Activated naive CD4-positive, alpha-beta T cell treated with anti-CD3 and anti-CD28 coated beads, Interleukin-2, amount 50 U/mL, for 72 hours (primary cell): ENCODE data around the gene GARIN5A. TPM values are rescaled to one million over a fixed set of nuclear protein-coding genes. Genes with fewer than 3 reads are reported as not detected.
"Not testable (repeated sequence)": the region's sequence is repeated elsewhere in the genome, so short reads cannot be mapped to it uniquely, and the experiment has no call there.

ENCODE experiments used
- ATAC-seq, 2 donors: fragments of 150-1000 bp; cut with Tn5 transposase; 2 replicates each; pipeline ENCODE4 v1.10.0; 2021; ENCODE audit warnings: mild to moderate bottlenecking in 2 of 2, moderate library complexity in 2 of 2
- DNase-seq, 2 donors: peaks; one replicate each; pipeline ENCODE4 v3.0.0; 2021 to 2022; ENCODE audit warnings: low spot score in 2 of 2
- H3K27ac Mint-ChIP-seq, 2 donors: one replicate each; pipeline ENCODE4 v1.8.0; 2022; ENCODE audit warnings: mild to moderate bottlenecking in 2 of 2, mixed read lengths in 2 of 2
- H3K36me3 Mint-ChIP-seq, 2 donors: one replicate each; pipeline ENCODE4 v1.8.0; 2022; ENCODE audit warnings: mixed read lengths in 2 of 2
- H3K9me3 Mint-ChIP-seq, 2 donors: one replicate each; pipeline ENCODE4 v1.8.0; 2022; ENCODE audit warnings: mixed read lengths in 2 of 2
- total RNA-seq, 2 donors: library from RNA; stranded (reverse); gene quantifications; one replicate each; pipeline ENCODE4 v1.2.3, GENCODE V29; 2022

Gene GARIN5A
- total RNA-seq, 2 donors from 2014 or later, result 0.60 to 0.96 TPM

DNA sequence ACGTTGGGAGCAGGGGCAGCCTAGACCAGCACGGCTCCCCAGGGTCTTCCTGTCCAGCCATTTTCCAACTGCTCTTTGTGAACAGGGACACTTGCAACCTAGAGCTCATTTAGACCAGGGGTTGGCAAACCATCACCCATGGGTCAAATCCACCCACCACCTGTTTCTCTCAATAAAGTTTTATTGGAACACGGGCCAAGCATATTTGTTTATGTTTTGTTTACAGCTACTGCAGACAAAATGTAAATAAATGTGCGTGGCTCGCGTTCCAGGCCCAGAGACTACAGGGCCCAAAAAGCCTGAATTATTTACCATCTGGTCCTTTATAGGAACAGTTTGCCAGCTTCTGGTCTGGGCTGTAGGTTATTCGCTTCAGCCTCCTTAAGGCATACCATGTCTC lies 13.7 kb downstream of the GARIN5A start:
- no peaks in the 10 kb centered on the region for H3K36me3 Mint-ChIP-seq
- no peak for ATAC-seq
- H3K27ac Mint-ChIP-seq, result peak overlapping the region in 1 of 2 donors; percentile 12
- no peak for DNase-seq
- no peaks in the 10 kb centered on the region for H3K9me3 Mint-ChIP-seq

DNA sequence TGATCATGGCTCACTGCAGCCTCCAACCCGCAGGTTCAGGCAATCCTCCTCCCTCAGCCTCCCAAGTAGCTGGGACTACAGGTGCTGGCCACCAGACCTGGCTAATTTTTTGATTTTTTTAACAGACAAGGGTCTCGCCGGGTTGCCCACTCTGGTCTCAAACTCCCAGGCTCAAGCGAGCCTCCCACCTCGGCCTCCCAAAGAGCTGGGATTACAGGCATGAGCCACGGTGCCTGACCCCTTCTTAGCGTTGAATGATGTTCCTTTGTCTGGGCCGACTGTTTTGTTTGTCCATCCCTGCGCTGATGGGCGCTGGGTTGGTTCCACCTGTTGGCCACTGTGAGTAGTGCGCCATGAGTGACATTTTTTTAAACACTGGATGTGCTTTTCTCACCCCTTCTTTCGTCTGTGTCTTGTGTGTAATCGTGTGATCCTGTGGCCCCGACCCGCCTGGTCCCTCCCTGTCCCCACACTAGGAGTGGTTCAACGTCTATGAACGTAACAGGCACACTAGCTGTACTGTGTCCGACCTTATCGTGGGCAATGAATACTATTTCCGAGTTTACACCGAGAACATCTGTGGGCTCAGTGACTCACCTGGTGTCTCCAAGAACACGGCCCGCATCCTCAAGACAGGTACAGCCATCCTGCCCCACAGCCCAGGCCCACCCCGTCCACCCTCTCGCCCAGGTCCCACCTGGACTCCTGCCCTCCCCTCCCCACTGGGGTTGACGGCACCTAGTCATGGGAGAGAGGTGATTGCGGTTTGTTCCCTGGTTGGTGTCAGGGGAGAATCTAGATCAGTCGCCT lies 15.4 kb downstream of the GARIN5A start:
- no peak overlapping the region for H3K27ac Mint-ChIP-seq
- no peaks in the 10 kb centered on the region for H3K9me3 Mint-ChIP-seq
- H3K36me3 Mint-ChIP-seq, result no peaks in the 10 kb centered on the region
- ATAC-seq (peak; percentile 77 to 84), DNase-seq (peak in 1 of 2 donors; percentile 68)

DNA sequence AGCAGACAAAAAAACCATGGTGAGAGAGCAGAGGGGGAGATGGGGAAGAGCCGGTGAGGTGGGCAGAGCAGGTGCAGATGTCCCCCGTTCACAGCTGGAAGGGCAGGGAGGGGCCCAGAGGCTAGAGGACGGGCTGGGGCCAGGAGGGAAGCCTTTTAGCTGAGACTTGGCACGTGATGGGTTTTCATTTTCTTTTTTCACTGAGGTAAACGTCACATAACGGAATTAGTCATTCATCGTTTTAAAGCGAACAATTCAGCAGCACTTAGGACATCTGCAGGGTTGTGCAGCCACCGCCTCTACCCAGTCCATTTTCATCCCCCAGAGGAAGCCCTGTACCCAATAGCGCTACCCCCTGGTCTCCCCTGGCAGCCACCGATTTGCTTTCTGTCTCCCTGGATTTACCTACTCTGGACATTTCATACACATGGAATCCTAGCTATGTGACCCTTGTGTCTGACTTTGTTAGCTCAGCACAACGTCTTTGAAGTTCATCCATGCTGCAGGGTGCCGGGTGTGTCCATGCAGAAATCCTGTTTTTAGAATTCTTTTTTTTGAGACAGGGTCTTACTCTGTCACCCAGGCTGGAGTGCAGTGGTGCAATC lies 16.4 kb downstream of the GARIN5A start:
- ATAC-seq (peak; percentile 67 to 71), DNase-seq (no peak)
- H3K9me3 Mint-ChIP-seq, result no peaks in the 10 kb centered on the region
- H3K27ac Mint-ChIP-seq, result peak overlapping the region in 1 of 2 donors; percentile 56
- no peaks in the 10 kb centered on the region for H3K36me3 Mint-ChIP-seq

DNA sequence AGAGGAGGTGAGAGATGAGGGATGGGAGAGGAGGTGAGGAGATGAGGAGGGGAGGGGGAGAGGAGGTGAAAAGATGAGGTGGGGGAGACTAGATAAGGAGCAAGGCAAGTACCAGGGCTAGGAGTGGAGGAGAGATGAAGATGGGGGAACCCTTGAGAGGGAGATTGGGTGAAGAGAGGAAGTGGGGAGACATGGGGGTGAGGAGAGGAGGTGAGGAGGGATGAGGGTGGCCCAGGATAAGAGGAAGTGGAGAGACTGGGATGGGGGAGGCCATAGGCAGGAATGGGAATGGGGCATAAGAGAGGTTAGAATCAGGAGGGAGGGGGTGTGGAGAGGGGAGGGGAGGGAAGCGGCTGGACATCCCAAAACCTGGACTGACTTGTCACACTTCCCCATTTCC lies 17.0 kb downstream of the GARIN5A start:
- Mint-ChIP-seq H3K9me3 (no peaks in the 10 kb centered on the region), H3K36me3 (no peaks in the 10 kb centered on the region), H3K27ac (peak overlapping the region in 1 of 2 donors; percentile 56)
- DNase-seq (no peak), ATAC-seq (no peak)

DNA sequence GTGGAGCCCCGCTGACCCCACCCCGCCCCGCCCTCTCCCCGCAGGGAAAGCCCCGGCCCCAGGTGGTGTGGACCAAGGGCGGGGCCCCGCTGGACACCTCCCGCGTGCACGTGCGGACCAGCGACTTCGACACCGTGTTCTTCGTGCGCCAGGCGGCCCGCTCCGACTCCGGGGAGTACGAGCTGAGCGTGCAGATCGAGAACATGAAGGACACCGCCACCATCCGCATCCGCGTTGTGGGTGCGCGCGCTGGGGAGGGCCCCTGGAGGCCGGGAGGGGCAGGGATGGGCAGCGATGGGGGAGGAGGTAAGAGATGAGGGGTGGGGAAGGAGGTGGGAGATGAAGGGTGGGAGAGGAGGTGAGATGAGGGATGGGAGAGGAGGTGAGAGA lies 17.6 kb downstream of the GARIN5A start:
- DNase-seq, result no peak
- no peaks in the 10 kb centered on the region for H3K9me3 Mint-ChIP-seq
- no peak overlapping the region for H3K27ac Mint-ChIP-seq
- no peak for ATAC-seq
- no peaks in the 10 kb centered on the region for H3K36me3 Mint-ChIP-seq

DNA sequence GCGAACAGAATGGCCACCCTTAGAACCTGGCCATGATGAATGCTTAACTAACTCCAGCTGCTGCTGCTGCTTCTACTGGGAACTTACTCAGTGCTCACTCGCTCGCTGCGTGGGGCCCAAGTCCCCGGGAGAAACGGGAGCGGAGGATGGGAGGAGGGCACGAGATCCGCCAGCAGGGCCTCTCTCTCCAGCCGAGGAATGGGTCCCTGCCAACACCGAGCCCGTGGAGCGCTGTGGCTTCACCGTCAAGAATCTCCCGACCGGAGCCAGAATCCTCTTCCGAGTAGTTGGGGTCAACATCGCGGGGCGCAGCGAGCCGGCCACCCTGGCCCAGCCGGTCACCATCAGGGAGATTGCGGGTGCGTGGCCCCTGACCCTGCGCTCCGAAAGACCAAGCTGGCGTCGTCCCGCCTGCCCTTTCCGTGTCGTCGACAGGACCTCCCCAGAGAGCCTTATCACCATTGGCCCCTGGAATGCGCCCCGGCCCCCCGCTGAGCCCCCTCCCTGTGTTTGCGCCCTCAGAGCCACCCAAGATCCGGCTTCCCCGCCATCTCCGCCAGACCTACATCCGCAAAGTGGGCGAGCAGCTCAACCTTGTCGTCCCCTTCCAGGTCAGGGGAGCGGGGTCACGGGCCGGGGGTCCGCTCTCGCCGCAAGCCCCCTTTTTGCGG lies 18.1 kb downstream of the GARIN5A start:
- no peak for DNase-seq
- Mint-ChIP-seq H3K36me3 (no peaks in the 10 kb centered on the region), H3K27ac (no peak overlapping the region), H3K9me3 (no peaks in the 10 kb centered on the region)
- ATAC-seq, result no peak

DNA sequence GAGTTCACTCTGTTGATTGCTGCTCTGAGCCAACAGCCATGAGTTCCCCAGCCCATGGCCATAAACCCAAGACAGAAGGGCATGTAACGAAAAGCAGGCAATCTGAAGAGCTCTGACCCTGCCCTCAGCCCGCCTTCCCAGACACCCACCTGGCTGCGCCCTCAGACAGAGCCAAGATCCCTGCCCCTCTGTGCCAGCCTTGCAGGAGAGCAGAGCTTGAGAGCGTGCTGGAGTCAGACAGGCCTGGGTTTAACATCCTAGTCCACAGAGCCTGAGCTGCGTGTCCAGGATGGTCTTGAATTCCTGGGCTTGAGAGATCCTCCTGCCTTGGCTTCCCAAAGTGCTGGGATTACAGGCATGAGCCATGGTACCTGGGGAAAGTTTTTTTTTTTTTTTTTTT lies 19.3 kb downstream of the GARIN5A start:
- ATAC-seq (no peak), DNase-seq (no peak)
- H3K36me3 Mint-ChIP-seq, result no peaks in the 10 kb centered on the region
- no peak overlapping the region for H3K27ac Mint-ChIP-seq
- no peaks in the 10 kb centered on the region for H3K9me3 Mint-ChIP-seq

DNA sequence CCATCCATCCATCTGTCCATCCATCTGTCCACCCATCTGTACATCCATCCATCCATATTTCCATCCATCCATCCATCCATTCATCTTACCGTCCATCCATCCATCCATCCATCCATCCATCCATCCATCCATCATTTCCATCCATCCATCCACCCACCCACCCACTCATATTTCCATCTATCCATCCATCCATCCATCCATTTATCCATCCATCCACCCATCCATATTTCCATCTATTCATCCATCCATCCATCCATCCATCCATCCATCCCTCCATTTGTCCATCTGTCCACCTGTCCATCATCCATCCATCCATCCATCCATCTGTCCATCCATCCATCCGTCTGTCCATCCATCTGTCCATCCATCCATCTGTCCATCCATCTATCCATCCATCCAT lies 20.7 kb downstream of the GARIN5A start:
- ATAC-seq (no peak), DNase-seq (no peak)
- Mint-ChIP-seq H3K9me3 (no peaks in the 10 kb centered on the region), H3K27ac (no peak overlapping the region), H3K36me3 (no peaks in the 10 kb centered on the region)

DNA sequence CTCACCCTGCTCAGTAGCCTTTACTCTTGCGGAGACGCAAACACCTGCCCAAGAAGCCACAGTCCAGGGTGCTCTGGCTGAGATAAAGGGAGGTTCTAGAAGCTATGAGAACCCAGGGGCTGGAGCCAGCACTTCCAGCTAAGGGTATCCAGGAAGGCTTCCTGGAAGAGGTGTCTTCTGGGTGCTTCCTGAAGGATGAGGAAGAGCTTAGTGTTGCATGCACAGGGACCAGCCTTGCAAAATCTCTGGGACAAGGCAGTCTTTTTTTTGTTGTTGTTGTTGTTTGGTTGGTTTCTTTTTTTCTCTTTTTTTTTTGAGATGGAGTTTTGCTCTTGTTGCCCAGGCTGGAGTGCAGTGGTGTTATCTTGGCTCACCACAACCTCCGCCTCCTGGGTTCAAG lies 23.4 kb downstream of the GARIN5A start:
- Mint-ChIP-seq H3K36me3 (no peaks in the 10 kb centered on the region), H3K27ac (no peak overlapping the region), H3K9me3 (no peaks in the 10 kb centered on the region)
- ATAC-seq, result no peak
- no peak for DNase-seq

DNA sequence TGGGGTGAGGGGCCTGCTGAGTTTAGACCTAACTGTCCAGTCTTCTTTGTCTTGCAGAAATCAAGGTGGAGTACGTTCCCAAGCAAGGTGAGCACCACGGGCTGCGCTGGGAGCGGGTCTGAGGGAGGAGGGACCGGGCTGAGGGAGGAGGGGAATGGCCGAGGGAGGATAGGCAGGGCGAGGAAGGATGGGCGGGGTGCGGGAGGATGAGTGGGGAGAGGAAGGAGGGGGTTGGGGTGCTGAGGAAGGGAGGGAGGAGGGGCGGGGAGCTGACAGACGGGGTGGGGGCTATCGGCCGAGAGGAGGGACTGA lies 25.5 kb downstream of the GARIN5A start:
- Mint-ChIP-seq H3K27ac (no peak overlapping the region), H3K9me3 (peaks cover 0 to 4% of the 10 kb centered on the region in 2 donors), H3K36me3 (no peaks in the 10 kb centered on the region)
- ATAC-seq, result no peak
- no peak for DNase-seq

DNA sequence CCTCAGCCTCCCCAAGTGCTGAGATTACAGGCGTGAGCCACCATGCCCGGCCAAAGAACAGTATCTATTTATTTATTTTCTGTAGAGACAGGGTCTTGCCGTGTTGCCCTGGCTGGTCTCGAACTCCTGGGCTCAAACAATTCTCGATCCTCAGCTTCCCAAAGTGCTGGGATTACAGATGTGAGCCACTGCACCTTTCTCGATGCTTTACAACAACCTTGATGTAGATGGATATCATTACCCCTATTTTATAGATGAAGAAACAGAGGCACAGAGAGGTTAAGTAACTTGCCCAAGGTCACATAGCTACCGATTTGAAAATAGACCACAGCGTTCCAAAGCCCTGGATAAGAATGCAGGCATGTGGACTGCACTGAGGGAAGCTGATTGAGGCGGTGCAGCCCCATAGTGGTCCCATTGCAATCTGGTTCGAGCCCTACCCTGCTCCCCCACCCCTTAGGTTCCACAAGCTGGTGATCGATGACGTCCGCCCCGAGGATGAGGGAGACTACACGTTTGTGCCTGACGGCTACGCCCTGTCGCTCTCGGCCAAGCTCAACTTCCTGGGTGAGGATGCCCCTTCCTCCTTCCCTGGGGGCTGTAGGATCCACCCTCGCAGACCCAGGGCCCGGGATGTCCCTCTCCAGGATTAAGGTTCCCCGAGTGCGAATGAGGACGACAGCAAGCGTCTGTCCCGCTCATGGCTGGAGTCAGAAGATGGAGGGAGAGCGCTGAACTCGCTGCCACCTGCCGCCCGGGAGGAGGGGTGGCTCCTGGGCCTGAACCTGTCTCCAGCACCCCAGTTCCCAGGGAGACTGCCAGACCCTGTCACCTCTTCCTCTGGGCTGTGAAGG lies 26.1 kb downstream of the GARIN5A start:
- Mint-ChIP-seq H3K9me3 (peaks cover 0 to 4% of the 10 kb centered on the region in 2 donors), H3K27ac (no peak overlapping the region), H3K36me3 (no peaks in the 10 kb centered on the region)
- ATAC-seq, result no peak
- no peak for DNase-seq

DNA sequence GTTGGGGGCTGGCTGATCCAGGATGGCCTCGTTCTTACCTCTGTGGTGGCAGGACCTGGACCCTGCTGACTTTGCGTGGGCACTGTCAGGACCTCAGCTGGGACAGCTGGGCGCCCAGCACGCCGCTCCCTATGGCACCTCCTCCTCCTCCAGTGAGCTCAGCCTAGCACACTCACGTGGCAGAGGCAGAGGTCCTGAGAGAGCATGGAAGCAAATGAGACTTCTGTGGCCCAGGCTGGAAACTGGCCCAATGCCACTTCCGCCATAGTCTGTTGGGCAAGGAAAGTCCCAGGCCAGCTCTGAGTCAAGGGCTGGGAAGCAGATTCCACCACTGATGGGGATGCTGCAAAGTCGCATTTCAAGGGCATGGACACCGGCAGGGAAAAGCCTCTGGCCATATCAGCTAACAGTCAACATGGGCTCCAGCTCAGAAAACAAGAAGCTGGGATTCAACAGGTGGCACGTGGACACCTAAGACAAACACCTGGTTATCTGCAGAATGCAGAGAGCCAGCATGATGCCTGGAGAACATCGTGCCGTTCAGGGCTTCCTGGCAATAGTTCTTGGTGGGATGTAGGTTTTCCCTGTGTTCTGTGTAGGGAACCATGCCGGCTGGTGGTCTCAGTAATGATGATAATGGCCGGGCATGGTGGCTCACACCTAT lies 27.3 kb downstream of the GARIN5A start:
- H3K27ac Mint-ChIP-seq, result no peak overlapping the region
- ATAC-seq (no peak), DNase-seq (no peak)
- no peaks in the 10 kb centered on the region for H3K36me3 Mint-ChIP-seq
- peaks cover 0 to 4% of the 10 kb centered on the region in 2 donors for H3K9me3 Mint-ChIP-seq

DNA sequence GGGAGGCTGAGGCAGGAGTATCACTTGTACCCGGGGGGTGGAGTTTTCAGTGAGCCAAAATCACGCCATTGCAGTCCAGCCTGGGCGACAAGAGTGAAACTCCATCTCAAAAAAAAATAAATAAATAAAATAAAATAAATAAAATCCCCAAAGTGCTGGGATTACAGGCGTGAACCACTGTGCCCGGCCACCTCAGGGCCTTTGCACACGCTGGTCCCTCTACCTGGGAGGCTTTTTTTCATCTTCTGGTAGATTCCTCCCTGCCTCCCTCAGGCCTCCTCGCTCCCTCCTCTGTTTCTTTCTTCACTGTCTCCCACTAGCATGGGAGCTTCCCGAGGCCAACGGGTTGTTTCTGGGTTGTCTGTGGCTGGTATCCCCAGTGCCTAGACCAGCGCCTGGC lies 28.9 kb downstream of the GARIN5A start:
- ATAC-seq (no peak), DNase-seq (no peak)
- Mint-ChIP-seq H3K27ac (no peak overlapping the region), H3K9me3 (peaks cover 0 to 4% of the 10 kb centered on the region in 2 donors), H3K36me3 (no peaks in the 10 kb centered on the region)

DNA sequence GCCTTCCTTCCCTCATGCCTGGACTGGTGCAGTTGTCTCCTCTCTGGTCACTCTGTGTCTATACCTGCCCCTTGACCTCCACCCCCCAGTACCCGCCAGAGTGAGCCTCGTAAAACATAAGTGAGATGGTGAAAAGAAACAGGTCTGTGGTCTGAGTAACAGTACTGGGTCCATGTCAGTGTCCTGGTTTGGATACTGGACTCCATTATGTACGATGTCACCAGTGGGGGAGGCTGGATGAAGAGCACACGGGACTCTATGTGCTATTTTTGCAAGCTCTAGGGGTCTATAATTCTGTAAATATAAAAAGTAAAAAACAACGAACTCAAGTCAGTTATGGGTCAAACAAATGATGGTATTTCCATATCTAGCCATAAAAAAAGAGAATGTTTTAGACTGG lies 29.6 kb downstream of the GARIN5A start:
- no peak for ATAC-seq
- no peak overlapping the region for H3K27ac Mint-ChIP-seq
- H3K9me3 Mint-ChIP-seq, result peaks cover 0 to 4% of the 10 kb centered on the region in 2 donors
- H3K36me3 Mint-ChIP-seq, result no peaks in the 10 kb centered on the region
- DNase-seq, result no peak

DNA sequence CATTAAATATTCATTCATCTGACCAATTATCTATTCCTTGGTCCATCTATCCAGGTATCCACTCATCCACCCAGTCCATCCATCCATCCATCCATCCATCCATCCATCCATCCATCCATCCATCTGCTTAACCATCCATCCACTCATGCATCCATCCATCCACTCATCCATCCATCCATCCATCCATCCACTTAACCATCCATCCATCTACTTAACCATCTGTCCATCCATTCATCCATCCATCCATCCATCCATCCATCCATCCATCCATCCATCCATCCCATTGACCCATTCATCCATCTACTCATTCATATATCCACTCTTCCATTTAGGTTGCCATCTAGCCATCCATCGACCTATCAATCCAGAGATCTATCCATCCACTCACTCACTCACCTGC lies 32.6 kb downstream of the GARIN5A start:
- no peaks in the 10 kb centered on the region for H3K36me3 Mint-ChIP-seq
- DNase-seq, result no peak
- no peak overlapping the region for H3K27ac Mint-ChIP-seq
- H3K9me3 Mint-ChIP-seq, result peaks cover 0 to 4% of the 10 kb centered on the region in 2 donors
- ATAC-seq, result no peak

DNA sequence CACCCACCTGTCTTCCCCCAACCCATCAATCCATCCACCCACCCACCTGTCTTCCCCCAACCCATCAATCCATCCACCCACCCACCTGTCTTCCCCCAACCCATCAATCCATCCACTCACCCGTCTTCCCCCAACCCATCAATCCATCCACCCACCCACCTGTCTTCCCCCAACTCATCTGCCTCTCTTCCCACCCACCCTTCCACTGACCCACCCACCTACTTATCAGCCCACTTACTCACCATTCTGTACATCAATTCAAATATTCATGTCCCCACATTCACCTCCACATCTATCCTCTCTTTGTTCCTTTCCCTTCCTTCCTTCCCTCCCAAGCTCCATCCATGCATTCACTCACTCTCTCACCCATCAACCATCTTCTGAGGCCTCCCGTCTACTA lies 37.5 kb downstream of the GARIN5A start:
- H3K27ac Mint-ChIP-seq, ATAC-seq, H3K36me3 Mint-ChIP-seq, DNase-seq, H3K9me3 Mint-ChIP-seq: not testable (repeated sequence)
